Inflammatory macrophage (primary cell): ENCODE results near the gene NRXN3.

Source experiments
- DNase-seq, 2 donors: peaks; one replicate each; pipeline ENCODE4 v3.0.0-alpha.2; 2020 to 2022

The NRXN3 gene

DNA sequence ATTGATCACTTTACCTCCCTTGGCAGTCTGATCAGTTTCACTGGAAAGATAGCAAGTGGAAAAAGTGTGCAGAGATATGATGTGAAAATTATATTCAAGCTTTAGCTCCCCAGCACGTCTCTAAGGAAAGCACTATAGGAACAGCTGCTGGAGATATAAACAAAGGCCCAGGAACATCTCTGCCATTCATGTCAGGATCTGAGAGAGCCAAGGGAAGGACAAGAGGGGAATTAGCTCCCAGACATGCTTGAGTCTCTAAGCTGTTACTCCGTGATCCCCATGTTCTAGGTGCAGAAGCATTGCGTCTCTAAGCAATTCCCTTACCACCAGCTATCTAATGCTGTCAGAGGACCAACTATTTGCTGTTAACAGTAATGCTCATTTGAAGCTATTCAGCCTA lies 1341.0 kb downstream of the NRXN3 start:
- no peak for DNase-seq

DNA sequence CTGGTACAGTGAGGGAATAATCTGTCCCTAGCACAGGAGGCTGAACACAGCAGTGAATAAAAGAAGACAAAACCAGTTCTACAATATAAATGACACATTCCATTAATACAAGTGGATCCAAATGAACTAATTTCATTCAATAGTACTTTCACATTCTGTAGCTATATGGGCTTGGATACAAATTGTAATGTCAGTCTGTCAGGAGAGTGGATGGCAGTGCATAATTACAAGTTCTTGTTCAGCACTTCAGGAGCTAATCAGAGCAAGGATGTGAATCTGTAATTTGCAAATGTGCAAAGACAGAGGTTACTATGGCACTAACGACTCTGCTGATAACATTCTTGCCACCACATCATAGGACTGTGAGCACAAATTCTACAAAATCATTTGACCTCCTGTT lies 1343.3 kb downstream of the NRXN3 start:
- no peak for DNase-seq

DNA sequence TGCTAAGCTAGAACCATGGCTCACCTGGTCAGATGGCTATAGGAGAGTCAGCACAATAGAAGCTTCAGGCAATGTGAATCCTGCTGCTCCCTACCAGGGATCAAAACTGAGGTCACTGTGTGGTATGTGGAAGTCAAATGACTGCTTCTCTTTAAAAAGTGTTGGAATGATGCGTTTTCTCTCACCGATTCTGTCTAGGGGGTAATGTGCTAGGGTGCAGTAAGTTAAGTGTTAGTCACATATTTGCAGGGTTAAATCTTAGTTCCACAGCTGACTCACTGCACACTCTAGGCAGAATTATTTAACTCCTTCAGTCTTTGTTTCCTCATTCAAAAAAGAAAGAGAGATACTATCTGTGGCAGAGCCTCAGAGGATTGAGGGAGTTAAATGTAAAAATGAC lies 1344.5 kb downstream of the NRXN3 start:
- DNase-seq: no peak

DNA sequence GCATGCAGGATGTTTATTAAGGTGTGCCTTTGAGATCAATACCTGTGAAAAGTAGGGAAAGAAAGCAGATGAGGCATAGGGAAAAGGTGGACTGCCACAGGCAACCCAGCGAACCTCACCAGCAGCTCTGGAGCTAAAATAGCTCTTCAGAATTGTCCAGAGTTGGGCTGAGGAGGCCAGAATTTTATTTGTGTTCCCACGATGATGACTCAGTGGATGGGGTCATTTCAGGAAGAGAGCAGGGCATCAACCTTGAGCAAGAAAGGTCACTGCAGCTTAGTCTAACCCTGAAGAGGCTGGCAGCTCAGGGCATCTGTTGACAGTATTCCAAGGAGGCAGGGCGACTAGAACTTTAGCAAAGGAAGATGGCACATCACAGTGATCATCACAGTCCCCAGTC lies 1345.0 kb downstream of the NRXN3 start:
- no peak for DNase-seq

DNA sequence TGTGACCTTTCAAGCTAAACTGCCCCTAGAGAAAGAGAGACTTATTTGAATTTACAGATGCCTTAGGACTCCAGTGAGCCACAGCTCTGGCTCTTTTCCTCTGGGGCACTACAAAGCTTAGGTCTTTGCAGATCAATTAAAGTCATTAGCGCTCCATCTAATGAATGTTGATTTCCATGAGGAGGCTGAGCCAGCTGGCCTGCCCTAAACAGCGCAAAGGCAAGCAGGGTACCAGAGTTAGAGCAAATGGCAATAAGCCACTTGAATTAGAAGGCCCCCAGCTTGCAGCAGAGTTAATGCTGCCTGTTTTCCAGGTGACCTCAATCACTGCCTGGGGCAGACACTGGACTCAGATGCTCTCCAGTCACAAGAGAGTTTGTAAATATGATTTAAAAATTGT lies 1345.8 kb downstream of the NRXN3 start:
- DNase-seq: no peak

DNA sequence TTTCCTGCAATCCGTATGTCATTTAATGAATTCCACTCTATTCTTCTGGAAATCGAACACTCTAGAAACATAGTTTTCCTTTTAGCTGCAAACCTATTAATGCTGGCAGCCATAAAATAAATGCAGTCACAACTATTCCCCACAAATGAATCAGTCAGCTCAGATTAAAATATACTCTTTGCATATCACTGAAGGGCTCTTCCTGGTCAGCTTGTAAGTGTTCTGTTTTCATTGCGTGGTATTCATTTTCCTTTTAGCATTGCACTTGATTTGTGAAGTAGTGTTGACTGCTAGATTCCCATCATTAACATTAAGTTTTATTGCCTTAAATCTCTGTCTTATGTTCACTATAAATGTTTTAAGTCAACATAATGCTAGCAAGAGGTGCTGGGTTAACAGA lies 1355.2 kb downstream of the NRXN3 start:
- no peak for DNase-seq

DNA sequence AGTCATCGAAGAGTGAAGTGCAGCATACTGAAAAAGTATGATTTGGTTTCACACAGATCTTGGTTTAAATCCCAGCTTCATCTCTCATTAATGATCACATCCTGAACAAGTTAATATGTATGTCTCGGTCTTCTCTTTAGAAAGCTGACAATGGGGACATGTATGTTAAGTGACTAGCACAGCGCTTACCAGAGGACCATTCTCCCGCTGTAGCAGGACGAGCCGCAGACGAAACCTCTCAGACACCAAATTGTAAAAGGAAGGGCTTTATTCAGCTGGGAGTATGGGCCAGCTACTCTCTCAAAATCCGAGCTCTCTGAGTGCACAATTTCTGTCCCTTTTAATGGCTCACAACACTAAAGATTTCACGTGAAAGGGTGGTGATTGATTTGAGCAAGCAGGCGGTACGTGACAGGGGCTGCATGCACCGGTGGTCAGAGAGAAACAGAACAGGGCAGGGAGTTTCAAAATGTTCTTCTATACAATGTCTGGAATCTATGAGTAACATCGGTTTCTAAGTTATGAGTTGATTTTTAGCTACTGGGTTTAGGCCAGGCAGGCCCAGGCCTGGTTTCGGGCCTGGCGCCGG lies 1358.7 kb downstream of the NRXN3 start:
- DNase-seq: no peak

DNA sequence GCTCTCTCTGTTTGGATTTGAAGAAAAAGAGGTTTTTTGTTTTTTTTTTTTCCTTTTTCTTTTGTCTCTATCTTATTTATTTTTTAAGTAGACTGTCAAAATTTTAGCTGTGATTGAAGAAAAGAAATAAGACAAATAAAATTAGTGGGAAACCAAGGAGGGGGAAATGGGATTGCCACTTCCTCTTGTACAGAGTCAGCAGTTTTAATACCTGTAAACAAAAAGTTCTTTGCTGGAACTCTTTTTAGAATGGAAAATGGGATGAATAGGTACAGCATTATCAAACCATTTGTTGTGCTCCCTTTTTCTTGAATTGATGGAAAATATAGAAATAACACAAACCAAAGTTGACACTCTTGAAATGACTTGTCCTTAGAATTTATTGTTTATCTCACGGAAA lies 1360.4 kb downstream of the NRXN3 start:
- no peak for DNase-seq

DNA sequence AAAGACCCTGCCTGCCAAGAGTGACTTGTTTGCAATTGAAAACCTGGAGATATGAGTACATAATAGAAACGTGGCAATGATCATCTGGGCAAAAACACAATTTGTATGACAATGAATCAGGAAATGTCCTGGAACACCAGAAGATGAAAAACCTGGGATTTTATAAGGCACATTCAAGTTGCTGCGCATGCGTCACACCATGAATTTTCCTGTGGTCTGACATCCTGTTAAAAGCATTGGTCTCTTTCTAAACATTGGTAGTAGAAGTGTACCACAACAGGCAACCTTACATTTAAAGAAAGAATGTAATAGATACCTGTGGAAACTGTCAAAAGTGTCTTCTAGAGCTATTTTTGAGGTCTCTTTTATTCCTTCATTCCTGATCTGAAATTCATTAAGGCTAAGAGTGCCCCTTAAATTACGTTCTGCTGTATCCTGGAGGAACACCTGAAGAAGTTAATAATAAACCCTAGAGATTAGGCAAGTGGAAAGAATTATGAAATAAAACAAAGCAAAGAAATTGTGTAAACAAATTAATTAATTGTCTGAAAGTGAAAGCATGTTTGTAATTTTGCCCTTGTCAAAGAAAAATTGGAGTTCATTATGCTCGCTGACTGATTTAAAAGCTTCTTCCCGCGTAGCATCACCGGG lies 1364.7 kb downstream of the NRXN3 start:
- no peak for DNase-seq

DNA sequence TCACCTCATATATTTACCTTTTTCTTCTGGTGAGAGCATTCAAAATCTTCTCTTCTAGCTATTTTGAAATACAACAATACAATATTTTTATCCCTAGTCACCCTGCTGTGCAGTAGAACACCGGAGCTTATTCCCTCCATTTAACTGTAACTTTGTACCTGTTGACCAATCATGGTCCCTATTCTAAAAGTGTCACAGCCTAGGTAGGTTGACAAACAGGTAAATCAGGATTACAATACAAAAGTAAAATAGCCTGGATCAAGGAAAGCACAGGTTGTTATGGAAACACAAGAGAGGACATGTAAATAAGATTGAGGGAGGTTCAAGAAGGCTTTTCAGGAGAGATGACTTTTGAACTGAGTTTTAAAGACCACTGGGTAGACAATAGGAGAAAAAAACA lies 1370.2 kb downstream of the NRXN3 start:
- DNase-seq: no peak

DNA sequence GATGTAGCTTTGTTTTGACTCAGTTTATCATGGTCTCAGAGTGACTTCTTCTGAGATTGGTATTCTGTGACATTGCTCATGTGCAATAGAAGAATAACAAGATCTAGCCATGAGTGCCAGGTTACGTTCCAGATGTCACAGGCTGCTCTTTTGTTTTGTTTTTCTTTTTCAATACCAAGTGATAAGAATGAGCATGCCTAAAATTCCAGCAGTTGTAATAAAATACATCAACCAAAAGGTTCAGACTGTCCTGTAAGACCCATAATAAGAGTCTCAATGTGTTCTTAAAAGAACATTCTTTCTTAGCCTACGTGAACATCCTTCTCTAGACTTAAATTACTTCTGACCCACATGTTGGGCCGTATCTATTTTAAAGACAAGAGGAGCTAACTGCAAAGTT lies 1371.9 kb downstream of the NRXN3 start:
- DNase-seq: no peak

DNA sequence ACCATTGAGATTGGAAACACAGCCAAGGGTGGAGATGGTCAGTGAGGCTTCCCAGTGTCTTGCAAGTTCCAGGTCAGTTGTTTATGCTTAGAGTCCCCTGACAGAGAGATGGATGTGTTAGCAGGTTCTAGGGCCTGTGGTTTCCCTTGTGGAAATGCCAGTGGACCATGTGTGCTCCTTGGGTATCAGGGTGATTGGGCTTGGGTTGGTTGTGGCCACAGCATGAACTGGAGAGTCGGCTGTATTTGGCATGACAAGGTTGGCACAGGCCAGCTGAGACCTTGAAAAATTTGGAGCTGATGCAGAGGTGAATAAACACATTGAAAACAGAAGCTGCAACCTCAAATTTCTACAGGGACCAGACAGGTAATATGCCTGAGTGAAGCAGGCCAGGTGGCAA lies 1373.2 kb downstream of the NRXN3 start:
- no peak for DNase-seq

DNA sequence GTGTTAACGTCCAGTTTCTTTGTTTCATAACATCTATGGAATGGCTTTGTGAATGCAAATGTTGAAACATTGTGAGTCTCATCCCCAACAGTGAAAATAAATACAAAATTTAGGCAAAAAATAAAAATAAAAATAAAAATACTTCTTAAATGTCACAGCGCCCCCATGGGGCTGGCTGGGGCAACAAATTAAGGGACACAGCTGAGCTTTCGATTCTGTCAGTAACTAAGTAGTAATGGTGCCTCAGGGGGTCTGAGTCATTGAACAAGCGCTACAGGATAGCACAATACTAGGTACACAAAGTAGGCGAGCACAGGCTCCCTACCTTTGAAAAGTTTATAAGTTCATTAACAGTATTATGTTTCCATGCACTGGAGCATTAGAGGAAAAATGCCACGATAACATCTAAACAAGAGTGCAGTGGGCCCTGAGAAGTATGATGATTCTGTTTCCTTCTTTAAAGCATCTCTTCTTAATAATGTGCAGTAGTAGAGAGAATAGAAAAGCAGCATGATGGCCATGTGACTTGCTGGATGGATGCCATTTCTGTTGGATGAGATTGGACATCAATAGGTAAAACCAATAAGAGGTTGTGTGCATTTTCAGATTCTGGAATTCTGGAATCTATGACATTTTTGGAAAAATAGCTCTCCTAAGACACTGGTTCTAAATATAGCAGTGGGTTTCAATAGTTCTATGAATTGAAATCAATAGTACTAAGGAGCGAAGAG lies 1374.0 kb downstream of the NRXN3 start:
- DNase-seq: no peak

DNA sequence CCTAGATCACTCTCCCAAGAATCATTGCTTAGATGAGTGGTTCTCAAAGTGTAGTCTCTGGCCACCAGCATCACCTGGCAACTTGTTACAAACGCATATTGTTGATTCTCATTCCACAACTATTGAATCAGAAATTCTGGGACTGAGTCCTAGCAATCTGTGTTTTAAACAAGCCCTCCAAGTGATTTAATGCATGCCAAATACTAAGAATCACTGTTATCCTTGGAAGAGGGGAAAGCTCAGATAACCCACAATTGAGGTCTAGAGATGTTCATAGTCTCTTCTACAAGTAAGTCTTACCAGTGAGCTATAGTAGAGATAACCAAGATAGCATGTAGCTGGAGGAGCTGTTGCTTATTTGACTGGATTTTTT lies 1374.5 kb downstream of the NRXN3 start:
- DNase-seq: no peak

DNA sequence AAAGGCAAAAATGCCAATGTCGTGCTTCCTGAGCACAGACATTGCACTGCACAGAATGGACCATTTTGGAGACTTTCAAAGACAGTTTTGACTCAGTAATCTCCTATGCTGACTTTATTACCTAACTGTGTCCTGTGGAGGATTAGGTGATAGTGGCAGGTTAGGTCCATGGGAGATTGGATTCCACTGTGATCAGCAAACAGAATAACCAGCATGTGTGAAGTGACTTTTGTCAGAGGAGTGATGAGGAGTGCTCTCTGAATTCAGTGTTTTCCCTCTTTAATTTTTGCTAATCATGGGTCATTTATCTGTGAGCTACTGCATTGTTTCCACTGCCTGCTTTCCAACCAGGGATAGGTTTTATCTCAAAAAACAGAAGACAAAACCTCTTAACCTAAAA lies 1378.7 kb downstream of the NRXN3 start:
- no peak for DNase-seq

DNA sequence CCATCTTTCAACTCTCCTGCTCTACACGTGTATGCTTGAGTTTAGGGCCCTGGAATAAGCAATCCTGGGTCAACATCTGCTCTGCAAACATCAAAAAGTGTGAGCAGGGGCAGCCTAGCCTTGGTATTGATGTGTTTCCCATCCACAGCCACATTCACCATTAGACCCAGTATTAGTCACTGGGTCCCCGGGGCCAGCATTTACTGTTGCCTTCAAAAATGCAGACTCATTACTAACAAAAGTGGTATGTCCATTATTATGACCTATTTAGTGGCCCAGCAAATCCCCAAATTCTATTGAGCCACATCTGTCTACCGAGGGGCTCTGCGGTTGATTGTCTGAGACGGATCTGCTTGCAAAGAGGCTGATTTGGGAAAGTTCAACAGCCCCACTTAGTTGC lies 1379.3 kb downstream of the NRXN3 start:
- no peak for DNase-seq

DNA sequence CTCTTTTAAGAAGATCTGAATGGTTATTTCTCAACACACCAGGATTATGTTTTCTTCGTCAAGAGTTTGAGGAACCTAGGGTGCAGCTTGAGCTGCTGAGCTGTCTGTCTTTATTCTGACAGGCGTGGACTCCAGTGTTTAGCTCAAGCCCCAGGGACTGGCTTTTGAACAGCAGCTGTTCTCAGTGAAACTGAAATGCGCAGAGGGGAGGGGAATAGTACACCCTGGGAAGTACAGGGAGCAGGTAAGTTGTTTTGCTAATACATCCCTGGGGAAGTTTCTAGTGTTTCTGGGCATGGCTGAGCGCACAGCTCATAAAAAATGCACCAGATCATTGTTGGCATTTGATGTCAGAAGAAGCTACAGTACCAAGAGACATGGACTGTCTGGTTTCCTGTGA lies 1381.3 kb downstream of the NRXN3 start:
- DNase-seq: no peak

DNA sequence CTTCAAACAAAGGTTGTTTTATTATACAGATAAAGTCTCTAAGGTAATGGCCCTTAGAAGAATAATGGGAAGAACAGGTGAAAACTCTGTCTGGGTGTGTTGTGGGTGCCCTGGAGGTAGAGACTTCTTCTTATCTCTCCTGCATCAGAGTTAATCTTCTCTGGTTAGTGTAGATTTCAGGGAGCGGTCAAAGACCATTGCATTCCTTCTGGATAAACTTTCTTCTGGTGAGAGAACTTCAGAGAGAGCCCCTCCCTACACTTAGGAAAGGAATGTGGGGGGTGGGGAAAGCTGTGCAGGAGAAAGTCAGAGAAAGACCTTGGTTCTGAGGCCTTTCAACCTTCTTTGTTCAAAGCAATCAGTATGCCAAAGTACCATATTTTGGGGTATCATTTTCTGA lies 1382.6 kb downstream of the NRXN3 start:
- no peak for DNase-seq

DNA sequence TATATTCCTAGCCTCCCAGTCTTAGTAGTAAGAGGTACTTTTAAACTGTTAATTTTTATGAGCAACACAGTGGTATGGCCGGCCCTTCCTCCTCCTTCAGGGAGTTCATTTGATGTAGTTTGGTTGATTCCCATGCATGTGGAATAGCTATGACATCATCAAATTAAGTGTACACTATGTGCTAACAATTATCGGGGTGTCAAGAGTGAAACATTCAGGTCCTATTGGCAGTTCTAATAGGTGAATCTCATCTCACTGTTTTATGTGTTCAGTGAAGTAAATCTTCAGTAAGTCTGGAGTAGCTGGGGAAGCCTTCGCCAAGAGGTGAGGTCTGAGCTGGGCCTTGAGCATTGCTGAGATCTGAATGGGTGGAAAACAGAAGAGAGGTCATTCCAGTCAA lies 1384.6 kb downstream of the NRXN3 start:
- DNase-seq: no peak

DNA sequence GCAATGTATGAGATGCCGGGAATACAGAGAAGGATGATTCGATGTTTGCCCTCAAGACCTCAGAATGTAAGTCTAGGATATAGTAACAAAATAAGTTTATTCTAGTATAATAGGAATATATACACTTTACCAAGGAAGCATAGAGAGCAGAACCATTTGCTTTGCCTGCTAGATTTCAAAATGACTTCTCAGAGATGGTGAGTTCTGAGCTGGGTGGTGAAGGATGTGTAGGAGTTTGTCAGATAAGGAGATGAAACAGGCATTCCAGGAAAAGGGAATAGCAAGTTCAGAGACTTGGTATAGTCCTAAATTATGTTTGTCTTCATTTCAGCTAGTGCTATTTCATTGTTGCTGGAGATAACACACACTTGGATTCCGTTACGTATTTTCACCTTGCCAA lies 1385.3 kb downstream of the NRXN3 start:
- no peak for DNase-seq

DNA sequence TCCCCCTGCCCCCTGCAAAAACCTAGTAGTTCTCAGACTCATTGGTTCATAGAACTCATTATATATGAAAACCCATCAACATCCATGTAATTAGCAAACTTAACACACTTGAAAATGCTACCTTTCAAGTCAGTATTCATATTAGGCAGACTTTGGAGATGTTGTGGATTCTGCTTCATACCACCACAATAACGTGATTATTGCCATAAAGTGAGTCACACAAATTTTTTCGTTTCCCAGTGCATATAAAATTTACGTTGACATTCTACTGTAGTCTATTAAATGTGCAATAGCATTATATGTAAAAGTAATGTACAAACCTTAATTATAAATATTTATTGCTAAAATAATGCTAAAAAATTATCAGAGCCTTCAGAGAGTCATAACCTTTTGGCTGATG lies 1387.1 kb downstream of the NRXN3 start:
- no peak for DNase-seq

DNA sequence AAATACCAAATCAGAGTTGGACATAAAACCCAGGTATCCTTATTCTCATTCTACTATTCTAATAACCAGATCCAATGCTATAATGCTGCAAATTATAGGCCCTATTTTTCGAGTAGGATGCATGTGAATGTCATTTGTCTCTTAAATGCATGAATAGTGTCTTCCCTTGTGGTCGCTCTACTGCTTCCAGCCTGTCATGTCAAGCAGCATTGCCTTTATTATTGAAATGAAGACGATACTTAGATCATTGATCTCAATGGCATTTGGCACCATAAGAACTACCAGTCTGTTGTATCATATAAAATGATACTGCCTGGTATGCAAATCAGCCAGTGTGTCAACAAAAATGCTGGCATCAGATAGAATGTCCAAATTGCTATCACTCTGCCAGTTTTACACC lies 1392.0 kb downstream of the NRXN3 start:
- no peak for DNase-seq

DNA sequence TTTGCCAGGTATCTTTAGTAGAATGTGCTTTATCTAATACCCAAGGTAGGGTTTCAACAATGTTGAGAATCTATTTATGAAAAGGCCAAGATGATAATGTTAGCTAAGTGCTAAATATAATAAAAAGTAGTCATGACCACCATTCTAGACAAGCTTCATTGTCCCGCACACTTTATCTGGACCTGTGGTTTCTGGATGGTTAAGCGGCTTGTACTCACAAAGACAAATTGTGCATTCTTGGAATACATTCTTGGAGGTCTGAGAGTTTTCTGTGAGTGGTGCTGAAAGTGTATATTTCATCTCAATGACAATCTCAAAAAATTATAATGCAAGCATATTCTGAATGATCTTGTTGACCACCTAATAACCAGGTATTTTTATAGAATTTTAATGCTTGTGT lies 1394.2 kb downstream of the NRXN3 start:
- DNase-seq: no peak

DNA sequence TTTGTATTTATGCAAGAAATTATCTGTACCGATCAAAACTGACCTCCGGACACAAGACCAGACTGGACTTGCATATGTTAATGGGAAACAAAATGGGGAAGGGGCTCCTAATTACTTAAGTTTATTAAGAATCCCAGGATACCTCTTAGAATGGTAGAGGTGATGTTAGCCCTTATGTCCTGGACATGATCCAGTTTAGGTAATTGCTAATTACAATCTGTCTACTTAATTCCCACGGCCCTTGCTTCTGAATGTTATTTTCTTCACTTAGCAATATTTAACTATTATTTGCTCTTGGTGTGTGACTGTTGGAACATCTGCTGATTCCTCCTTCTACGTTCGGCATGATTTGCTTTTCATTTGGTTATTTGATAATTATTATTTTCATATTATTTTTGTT lies 1397.1 kb downstream of the NRXN3 start:
- DNase-seq: no peak

DNA sequence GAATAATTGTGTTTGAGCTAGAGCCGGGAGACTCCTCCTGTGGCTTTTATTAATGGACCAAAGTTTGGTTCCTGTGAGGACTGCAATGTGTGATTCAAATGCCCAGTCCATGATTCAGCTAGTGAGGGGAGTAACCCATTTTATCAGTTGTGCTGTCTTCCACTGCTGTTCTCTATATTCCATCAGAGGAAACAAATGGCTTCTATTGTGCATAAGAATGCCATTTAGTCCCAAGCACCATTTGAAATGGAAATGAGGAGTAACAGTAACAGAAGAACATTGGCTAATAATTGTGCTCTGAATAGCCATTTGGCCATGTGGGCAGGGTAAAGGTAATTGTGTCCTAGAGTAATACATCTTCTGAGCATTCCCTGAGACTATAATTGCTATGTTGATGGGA lies 1398.4 kb downstream of the NRXN3 start:
- DNase-seq: no peak
